Gastroesophageal sphincter (tissue), 4 donors: ENCODE measurements around the gene GNB5. TPM values are rescaled to one million over a fixed set of nuclear protein-coding genes. Genes with fewer than 3 reads are reported as not detected.

Experiments
- ATAC-seq: fragments of 150-250 bp; one replicate; pipeline ENCODE4 v1.9.1; 2016; ENCODE audit warnings: mild to moderate bottlenecking, moderate library complexity
- H3K27ac ChIP-seq, 4 donors: fragments of 200-600 bp; sonication (generic) in 3 of 4; 1 replicate in 3 of 4; 2 replicates in 1 of 4; pipeline ENCODE4 v1.5.1; 2016 to 2019
- H3K27me3 ChIP-seq: fragments of 200-600 bp; sonication (generic); one replicate; pipeline ENCODE4 v1.5.1; 2019
- H3K36me3 ChIP-seq, 2 donors: fragments of 200-600 bp; sonication (generic); one replicate each; pipeline ENCODE4 v1.5.1; 2019; ENCODE audit warnings: control low read depth in 1 of 2
- H3K4me1 ChIP-seq, 3 donors: fragments of 200-600 bp; sonication (generic); 1 replicate in 2 of 3; 2 replicates in 1 of 3; pipeline ENCODE4 v1.5.1; 2016 to 2019; ENCODE audit warnings: control low read depth in 2 of 3
- H3K4me3 ChIP-seq, 2 donors: fragments of 200-600 bp; sonication (generic); one replicate each; pipeline ENCODE4 v1.5.1; 2019; ENCODE audit warnings: mild to moderate bottlenecking in 1 of 2, moderate library complexity in 1 of 2
- H3K9me3 ChIP-seq, 3 donors: fragments of 200-600 bp; sonication (generic); one replicate each; pipeline ENCODE4 v1.5.1; 2017 to 2019; ENCODE audit warnings: control low read depth in 2 of 3
- CTCF ChIP-seq, 4 experiments: fragments of 200-600 bp in 2 of 4; fragments of 450-650 bp in 2 of 4; sonication (generic) in 1 of 4; IDR thresholded peaks; one replicate each; pipeline ENCODE4 v1.5.1; 2017 to 2019; ENCODE audit warnings: antibody characterized with exemption in 4 of 4, mild to moderate bottlenecking in 2 of 4, moderate library complexity in 2 of 4
- EP300 ChIP-seq: sonication (generic); formaldehyde crosslinking; IDR thresholded peaks from one replicate; pipeline ENCODE4 v1.6.1; 2017; ENCODE audit warnings: antibody characterized with exemption, mild to moderate bottlenecking
- POLR2A ChIP-seq, 2 donors: fragments of 450-650 bp; IDR thresholded peaks; one replicate each; pipeline ENCODE4 v1.6.1; 2017; ENCODE audit warnings: antibody characterized with exemption in 2 of 2, mild to moderate bottlenecking in 2 of 2, moderate library complexity in 1 of 2
- POLR2AphosphoS5 ChIP-seq: sonication (generic); formaldehyde crosslinking; IDR thresholded peaks from one replicate; pipeline ENCODE4 v1.6.1; 2017; ENCODE audit warnings: antibody characterized with exemption
- WGBS, 2 donors: methylation state at CpG; one replicate each; pipeline ENCODE4 v1.1.5; 2018; ENCODE audit warnings: low coverage in 1 of 2; 5-methylcytosine and 5-hydroxymethylcytosine counted together
- total RNA-seq, 4 donors: library from RNA; depleted of rRNA; stranded (reverse); fragments of >200 nt; gene quantifications; one replicate each; pipeline ENCODE4 v1.1.0, GENCODE V29; 2016

GNB5 gene
- total RNA-seq, 4 donors from 2014 or later = 37.8 to 57.3 (median 47.9) TPM

DNA sequence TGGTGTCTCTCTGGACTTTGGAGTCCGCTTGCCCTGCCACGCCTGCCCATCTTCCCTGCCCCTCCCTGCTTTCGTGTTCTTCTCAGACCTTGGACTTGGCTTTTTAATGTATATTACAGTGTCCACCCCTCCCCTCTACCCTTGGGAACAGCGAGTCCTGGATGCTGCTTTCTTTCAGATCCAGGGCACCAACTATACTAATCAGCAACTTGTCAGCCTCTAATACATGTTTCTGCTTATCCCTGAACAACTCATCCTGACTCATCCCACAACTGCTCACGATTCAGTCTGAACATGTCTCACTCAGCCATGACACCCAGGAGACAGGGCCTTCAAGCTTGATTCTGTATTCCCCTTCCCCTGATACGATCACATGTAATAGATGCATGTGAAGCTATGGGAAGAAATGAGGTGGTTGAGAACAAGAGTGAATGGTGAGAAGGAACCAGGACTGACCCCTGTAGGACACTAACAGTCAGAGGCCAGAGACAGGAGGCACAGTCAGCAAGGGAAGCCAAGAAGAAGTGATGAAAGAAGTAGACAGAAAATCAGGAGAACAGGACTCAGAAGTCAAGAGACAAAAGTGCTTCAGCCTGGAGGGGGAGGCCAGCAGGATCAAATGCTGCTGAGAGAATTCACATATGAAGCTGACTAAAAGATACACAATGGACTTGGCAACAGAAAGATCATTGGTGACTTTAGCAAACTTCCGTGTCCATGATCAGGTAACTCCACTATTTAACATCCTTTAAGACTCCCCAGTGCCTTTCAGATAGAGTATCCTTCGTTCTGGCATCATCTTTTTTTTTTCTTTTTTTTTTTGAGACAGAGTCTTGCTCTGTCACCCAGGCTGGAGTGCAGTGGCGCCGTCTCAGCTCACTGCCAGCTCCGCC is 114.1 kb downstream of the GNB5 start:
- H3K27ac ChIP-seq = no peak overlapping the region
- no peak for ATAC-seq

GRCh38 chr15:52071570-52071969 is 119.6 kb downstream of the GNB5 start:
- Histone ChIP-seq H3K4me1 (no peaks in the 10 kb centered on the region), H3K36me3 (no peaks in the 10 kb centered on the region), H3K27ac (no peak overlapping the region), H3K9me3 (no peaks in the 10 kb centered on the region), H3K27me3 (no peaks in the 10 kb centered on the region), H3K4me3 (no peak overlapping the region)
- WGBS, 2 donors = 92 to 94% methylated on average over 4 to 7 of the region's 10 CpGs
- TF ChIP-seq EP300 (no peak), POLR2A (IDR thresholded peaks at IDR 0.05) (no peak), POLR2AphosphoS5 (no peak), CTCF (IDR thresholded peaks at IDR 0.05) (no peak)
- ATAC-seq = no peak

More for the DNA sequence above, 114.1 kb downstream of the GNB5 start:
- H3K4me1 ChIP-seq = no peaks in the 10 kb centered on the region
- TF ChIP-seq POLR2A (IDR thresholded peaks at IDR 0.05) = no peak
- no peak for TF ChIP-seq POLR2AphosphoS5
- no peak for TF ChIP-seq EP300
- no peak for TF ChIP-seq CTCF (IDR thresholded peaks at IDR 0.05)
- no peaks in the 10 kb centered on the region for H3K36me3 ChIP-seq
- no peaks in the 10 kb centered on the region for H3K9me3 ChIP-seq
- H3K27me3 ChIP-seq = no peaks in the 10 kb centered on the region
- WGBS, 2 donors = 80 to 92% methylated on average over 8 to 10 of the region's 11 CpGs
- no peak overlapping the region for H3K4me3 ChIP-seq

- H3K4me3 ChIP-seq = no peak overlapping the region
- no peaks in the 10 kb centered on the region for H3K27me3 ChIP-seq
- H3K36me3 ChIP-seq = peaks cover 2 to 14% of the 10 kb centered on the region in 2 donors
- H3K4me1 ChIP-seq = no peaks in the 10 kb centered on the region
- ATAC-seq = no peak
- H3K9me3 ChIP-seq = no peaks in the 10 kb centered on the region
- TF ChIP-seq POLR2A (IDR thresholded peaks at IDR 0.05) (no peak), POLR2AphosphoS5 (no peak), CTCF (IDR thresholded peaks at IDR 0.05) (no peak), EP300 (no peak)
- 64 to 83% methylated on average over 2 to 3 of the region's 5 CpGs for WGBS, 2 donors
- no peak overlapping the region for H3K27ac ChIP-seq
Measured at GRCh38 chr15:52069559-52069958, 121.6 kb downstream of the GNB5 start.

- TF ChIP-seq EP300 = no peak
- TF ChIP-seq CTCF (IDR thresholded peaks at IDR 0.05) = no peak
- no peak for TF ChIP-seq POLR2A (IDR thresholded peaks at IDR 0.05)
- no peak for TF ChIP-seq POLR2AphosphoS5
- Histone ChIP-seq H3K4me3 (no peak overlapping the region), H3K4me1 (no peaks in the 10 kb centered on the region), H3K36me3 (peaks cover 2 to 29% of the 10 kb centered on the region in 2 donors), H3K27ac (no peak overlapping the region), H3K9me3 (no peaks in the 10 kb centered on the region), H3K27me3 (no peaks in the 10 kb centered on the region)
- ATAC-seq = no peak
- WGBS, 2 donors = 74 to 90% methylated on average over 2 of the region's 2 CpGs
Measured at GRCh38 chr15:52068004-52068615, 123.1 kb downstream of the GNB5 start.

DNA sequence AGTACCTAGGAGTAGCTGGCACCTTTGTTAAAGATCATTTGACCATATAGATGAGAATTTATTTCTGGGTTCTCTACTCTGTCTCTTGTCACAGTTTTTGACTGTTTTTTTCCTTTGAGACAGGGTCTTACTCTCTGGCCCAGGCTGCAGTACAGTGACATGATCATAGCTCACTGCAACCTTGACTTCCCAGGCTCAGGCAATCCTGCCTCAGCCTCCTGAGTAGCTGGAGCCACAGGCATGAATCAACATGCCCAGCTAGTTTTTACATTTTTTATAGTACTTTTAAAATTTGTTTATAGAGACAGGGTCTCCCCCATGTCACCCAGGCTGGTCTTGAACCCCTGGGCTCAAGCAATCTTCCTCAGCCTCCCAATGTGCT is 123.7 kb downstream of the GNB5 start:
- TF ChIP-seq POLR2A (IDR thresholded peaks at IDR 0.05) (no peak), POLR2AphosphoS5 (no peak), EP300 (no peak), CTCF (IDR thresholded peaks at IDR 0.05) (no peak)
- H3K36me3 ChIP-seq = peaks cover 2 to 35% of the 10 kb centered on the region in 2 donors
- H3K4me3 ChIP-seq = no peak overlapping the region
- no peaks in the 10 kb centered on the region for H3K9me3 ChIP-seq
- ATAC-seq = no peak
- no peaks in the 10 kb centered on the region for H3K27me3 ChIP-seq
- H3K4me1 ChIP-seq = no peaks in the 10 kb centered on the region
- no peak overlapping the region for H3K27ac ChIP-seq
